ENCODE data around the gene LRRC27. TPM values are rescaled to one million over a fixed set of nuclear protein-coding genes. Genes with fewer than 3 reads are reported as not detected.
A peak's percentile ranks its signal among the peaks of the same experiment; 100 is the strongest.

Gene LRRC27
- total and polyA plus RNA-seq, 7 donors: 2.2 to 8.3 (median 2.5) TPM

- Histone ChIP-seq H3K9me3 (no peaks in the 10 kb centered on the region), H3K36me3 (ENCODE audit: insufficient read depth in 1 of 2, low read depth in 1 of 2) (no peaks in the 10 kb centered on the region), H3K4me3 (no peak overlapping the region), H3K4me1 (peaks cover 49% of the 10 kb centered on the region), H3K27ac (peak overlapping the region; percentile 46), H3K27me3 (ENCODE audit: insufficient read depth in 3 of 3, low read length in 2 of 3) (no peaks in the 10 kb centered on the region)
- ATAC-seq (peak in 3 of 4 donors; percentile 32 to 58 (median 46)), DNase-seq (peak in 1 of 2 donors; percentile 79)
- intact Hi-C loops (cut with DNase I): no loop called here
- no peak for TF ChIP-seq CTCF (IDR thresholded peaks at IDR 0.05)
- WGBS, 3 donors: 52 to 70% (median 59%) methylated on average over 17 to 18 of the region's 18 CpGs
Observed at GRCh38 chr10:132418527-132419416, 86.8 kb downstream of the LRRC27 start.

GRCh38 chr10:132419538-132420468, 87.8 kb downstream of the LRRC27 start:
- Histone ChIP-seq H3K9me3 (no peaks in the 10 kb centered on the region), H3K36me3 (ENCODE audit: insufficient read depth in 1 of 2, low read depth in 1 of 2) (no peaks in the 10 kb centered on the region), H3K4me3 (no peak overlapping the region), H3K4me1 (peaks cover 45% of the 10 kb centered on the region), H3K27me3 (ENCODE audit: insufficient read depth in 3 of 3, low read length in 2 of 3) (no peaks in the 10 kb centered on the region), H3K27ac (peak overlapping the region; percentile 87)
- 67 to 74% (median 67%) methylated on average over 23 to 25 of the region's 25 CpGs for WGBS, 3 donors
- intact Hi-C loops (cut with DNase I): no loop called here
- TF ChIP-seq CTCF (IDR thresholded peaks at IDR 0.05): no peak
- DNase-seq (no peak), ATAC-seq (no peak)

GRCh38 chr10:132420469-132420980, 88.5 kb downstream of the LRRC27 start:
- H3K9me3 ChIP-seq: no peaks in the 10 kb centered on the region
- no peak for TF ChIP-seq CTCF (IDR thresholded peaks at IDR 0.05)
- H3K4me1 ChIP-seq: peaks cover 45% of the 10 kb centered on the region
- DNase-seq (no peak), ATAC-seq (no peak)
- WGBS, 3 donors: 57 to 70% (median 65%) methylated on average over 8 of the region's 8 CpGs
- H3K27ac ChIP-seq: peak overlapping the region; percentile 87
- no peaks in the 10 kb centered on the region for H3K36me3 ChIP-seq (ENCODE audit: insufficient read depth in 1 of 2, low read depth in 1 of 2)
- intact Hi-C loops (cut with DNase I): no loop called here
- no peaks in the 10 kb centered on the region for H3K27me3 ChIP-seq (ENCODE audit: insufficient read depth in 3 of 3, low read length in 2 of 3)
- no peak overlapping the region for H3K4me3 ChIP-seq

- WGBS, 3 donors: 8 to 14% (median 12%) methylated on average over 30 to 33 of the region's 33 CpGs
- Histone ChIP-seq H3K27me3 (ENCODE audit: insufficient read depth in 3 of 3, low read length in 2 of 3) (no peaks in the 10 kb centered on the region), H3K4me1 (peaks cover 45% of the 10 kb centered on the region), H3K27ac (peak overlapping the region; percentile 87), H3K36me3 (ENCODE audit: insufficient read depth in 1 of 2, low read depth in 1 of 2) (no peaks in the 10 kb centered on the region), H3K9me3 (no peaks in the 10 kb centered on the region), H3K4me3 (peak overlapping the region; percentile 51)
- ATAC-seq: peak; percentile 84 to 92 (median 87)
- peak; percentile 78 to 88 for DNase-seq
- TF ChIP-seq CTCF (IDR thresholded peaks at IDR 0.05): no peak
- intact Hi-C loops (cut with DNase I): no loop called here
Observed at GRCh38 chr10:132420981-132421846, 89.2 kb downstream of the LRRC27 start.
